ENCODE measurements around the gene TCF12. TPM values are rescaled to one million over a fixed set of nuclear protein-coding genes. Genes with fewer than 3 reads are reported as not detected.

The TCF12 gene
- total and polyA plus RNA-seq, 2 of the 8 experiments (the other 6 are each of a cell fraction or from before 2014, with no cell fraction given): 85.8 to 101 TPM

GRCh38 chr15:57069423-57069822 is 151.0 kb downstream of the TCF12 start:
- no peaks in the 10 kb centered on the region for H3K79me1 ChIP-seq (ENCODE audit: low read depth, low read length)
- WGBS, 2 experiments (ENCODE audit: extremely low coverage in 1 of 2, insufficient coverage in 1 of 2, insufficient read length in 1 of 2, insufficient replicate concordance in 2 of 2, low coverage in 1 of 2, low lambda C conversion rate in 2 of 2, missing lambda C conversion rate in 1 of 2): 87% methylated on average over 2 of the region's 2 CpGs; no CpG with 5 or more reads in 1 of the 2 experiments
- no peak overlapping the region for H3K4me2 ChIP-seq (ENCODE audit: insufficient read depth in 1 of 2, low read depth in 2 of 2, low read length in 2 of 2)
- no peak overlapping the region for H2BK15ac ChIP-seq (ENCODE audit: low read length)
- no peak overlapping the region for H4K8ac ChIP-seq (ENCODE audit: extremely low read depth, insufficient read depth, low read length)
- H3K23ac ChIP-seq (ENCODE audit: insufficient read length): no peak overlapping the region
- H3K27ac ChIP-seq (ENCODE audit: low read depth, low read length): no peak overlapping the region
- no peak overlapping the region for H2AK5ac ChIP-seq (ENCODE audit: low read depth, low read length)
- H2BK120ac ChIP-seq (replicated peaks; ENCODE audit: low read depth, low read length): no peak overlapping the region
- no peak overlapping the region for H4K5ac ChIP-seq (ENCODE audit: insufficient read length, low read depth, low read length)
- H2BK20ac ChIP-seq (ENCODE audit: low read length): no peak overlapping the region
- H3K23me2 ChIP-seq (ENCODE audit: low read depth, low read length): no peaks in the 10 kb centered on the region; the same call in 1 of the 2 replicates
- H2BK12ac ChIP-seq (ENCODE audit: low read depth, low read length): no peak overlapping the region
- H3K14ac ChIP-seq (ENCODE audit: insufficient read length): no peak overlapping the region
- H3K56ac ChIP-seq (replicated peaks; ENCODE audit: insufficient read length, low read depth, low read length): no peak overlapping the region
- no peak overlapping the region for H3K18ac ChIP-seq (ENCODE audit: extremely low read depth, low read length)
- H4K20me1 ChIP-seq (replicated peaks in 1 of 2; ENCODE audit: control insufficient read depth in 1 of 2, insufficient read depth in 2 of 2, low read length in 2 of 2): no peaks in the 10 kb centered on the region
- H3K4ac ChIP-seq (replicated peaks; ENCODE audit: insufficient read length, low read depth, low read length): no peak overlapping the region
- no peak overlapping the region for H3K4me3 ChIP-seq (ENCODE audit: extremely low read depth in 1 of 4, insufficient read depth in 2 of 4, low read depth in 3 of 4, low read length in 4 of 4)
- TF ChIP-seq MAX (IDR thresholded peaks at IDR 0.05) (no peak), POLR2A (IDR thresholded peaks at IDR 0.05; ENCODE audit: control extremely low read depth in 1 of 2, low read depth in 2 of 2, low read length in 2 of 2) (no peak), NRF1 (IDR thresholded peaks at IDR 0.05; ENCODE audit: low read depth, low read length) (no peak), NANOG (IDR thresholded peaks at IDR 0.05; ENCODE audit: insufficient read depth, low read depth, low read length, poor library complexity, severe bottlenecking) (no peak), E2F6 (IDR thresholded peaks at IDR 0.05) (no peak), BACH1 (IDR thresholded peaks at IDR 0.05; ENCODE audit: low read length) (no peak), RNF2 (IDR thresholded peaks at IDR 0.05; ENCODE audit: borderline replicate concordance, low read depth, low read length, missing control alignments, poor library complexity, severe bottlenecking) (no peak), SUZ12 (IDR thresholded peaks at IDR 0.05; ENCODE audit: low read length) (no peak), BCL11A (IDR thresholded peaks at IDR 0.05; ENCODE audit: low read depth in 2 of 2, low read length in 2 of 2) (no peak), ATF3 (IDR thresholded peaks at IDR 0.05; ENCODE audit: insufficient read depth, low read depth, low read length) (no peak)
- no peak overlapping the region for H3K9ac ChIP-seq (replicated peaks in 1 of 4; ENCODE audit: extremely low read depth in 1 of 4, low read depth in 3 of 4, low read length in 3 of 4)
- H3K4me1 ChIP-seq (replicated peaks in 1 of 4; ENCODE audit: control insufficient read depth in 3 of 4, insufficient read depth in 4 of 4, low read length in 3 of 4): peaks cover 0 to 8% (median 2%) of the 10 kb centered on the region in 4 experiments; a peak in 2 of 7 replicates
- DNase-seq (ENCODE audit: low read depth in 1 of 2, low spot score in 2 of 2) (no peak), FAIRE-seq (no peak)
- H4K91ac ChIP-seq (replicated peaks; ENCODE audit: insufficient read length, low read length): no peak overlapping the region
- no peaks in the 10 kb centered on the region for H3K36me3 ChIP-seq (ENCODE audit: control insufficient read depth in 2 of 4, insufficient read depth in 4 of 4, low read length in 3 of 4)
- no peaks in the 10 kb centered on the region for H3K9me3 ChIP-seq (ENCODE audit: insufficient read depth in 2 of 2, low read depth in 1 of 2, low read length in 1 of 2)
- H3K79me2 ChIP-seq (ENCODE audit: control insufficient read depth in 1 of 2, insufficient read depth in 2 of 2, low read length in 2 of 2): peaks cover 0 to 67% of the 10 kb centered on the region in 2 experiments; a peak in 3 of 4 replicates
- no peaks in the 10 kb centered on the region for H3K27me3 ChIP-seq (replicated peaks in 1 of 4; ENCODE audit: control insufficient read depth in 3 of 4, extremely low read depth in 1 of 4, insufficient read depth in 3 of 4, low read length in 3 of 4)
- no peak overlapping the region for H2BK5ac ChIP-seq (ENCODE audit: low read depth, low read length)
- no peak overlapping the region for H2AFZ ChIP-seq (ENCODE audit: low read length)
- ChIA-PET POLR2A (ENCODE audit: partially characterized antibody) (no interaction called here), CTCF (ENCODE audit: partially characterized antibody) (interaction anchor here (0.7 to 1.4 kb wide), 2 partner anchors 69 to 84 kb away, joined by 4 read pairs; no protein-coding TSS in a partner anchor)
